ENCODE results near the gene SCN4A. TPM values are rescaled to one million over a fixed set of nuclear protein-coding genes. Genes with fewer than 3 reads are reported as not detected.

Gene SCN4A
- total RNA-seq, 4 donors from 2014 or later, result 0.80 to 1.5 (median 0.81) TPM

- intact Hi-C loops (cut with DNase I; ENCODE audit: low total_unique reads), result no loop called here
- DNase-seq (ENCODE audit: low spot score in 2 of 2), result no peak
- TF ChIP-seq POLR2A (IDR thresholded peaks at IDR 0.05) (no peak), CTCF (IDR thresholded peaks at IDR 0.05) (no peak)
- H3K4me3 ChIP-seq (ENCODE audit: low read depth, poor library complexity, severe bottlenecking), result no peak overlapping the region
- WGBS, 2 donors, result 81 to 84% methylated on average over 24 of the region's 24 CpGs
These were observed 27.8 kb downstream of the SCN4A start for GRCh38 chr17:63944736-63945499.

GRCh38 chr17:63943745-63944144 is 29.0 kb downstream of the SCN4A start:
- intact Hi-C loops (cut with DNase I; ENCODE audit: low total_unique reads), result no loop called here
- TF ChIP-seq CTCF (IDR thresholded peaks at IDR 0.05), result no peak
- no peak for TF ChIP-seq POLR2A (IDR thresholded peaks at IDR 0.05)
- H3K4me3 ChIP-seq (ENCODE audit: low read depth, poor library complexity, severe bottlenecking), result no peak overlapping the region
- DNase-seq (ENCODE audit: low spot score in 2 of 2), result no peak
- 83 to 88% methylated on average over 9 of the region's 9 CpGs for WGBS, 2 donors

- no peak overlapping the region for H3K4me3 ChIP-seq (ENCODE audit: low read depth, poor library complexity, severe bottlenecking)
- intact Hi-C loops (cut with DNase I; ENCODE audit: low total_unique reads), result no loop called here
- TF ChIP-seq POLR2A (IDR thresholded peaks at IDR 0.05) (no peak), CTCF (IDR thresholded peaks at IDR 0.05) (no peak)
- no peak for DNase-seq (ENCODE audit: low spot score in 2 of 2)
- 92 to 93% methylated on average over 17 to 21 of the region's 21 CpGs for WGBS, 2 donors
These were observed 30.3 kb downstream of the SCN4A start for GRCh38 chr17:63942309-63942985.

- 91 to 93% methylated on average over 23 of the region's 23 CpGs for WGBS, 2 donors
- intact Hi-C loops (cut with DNase I; ENCODE audit: low total_unique reads), result no loop called here
- DNase-seq (ENCODE audit: low spot score in 2 of 2), result no peak
- H3K4me3 ChIP-seq (ENCODE audit: low read depth, poor library complexity, severe bottlenecking), result no peak overlapping the region
- TF ChIP-seq POLR2A (IDR thresholded peaks at IDR 0.05) (no peak), CTCF (IDR thresholded peaks at IDR 0.05) (no peak)
These were observed 31.0 kb downstream of the SCN4A start for GRCh38 chr17:63941751-63942150.

- WGBS, 2 donors, result 96% methylated on average over 11 to 12 of the region's 12 CpGs
- intact Hi-C loops (cut with DNase I; ENCODE audit: low total_unique reads), result no loop called here
- DNase-seq (ENCODE audit: low spot score in 2 of 2), result no peak
- TF ChIP-seq POLR2A (IDR thresholded peaks at IDR 0.05) (no peak), CTCF (IDR thresholded peaks at IDR 0.05) (no peak)
- H3K4me3 ChIP-seq (ENCODE audit: low read depth, poor library complexity, severe bottlenecking), result no peak overlapping the region
These were observed 31.6 kb downstream of the SCN4A start for GRCh38 chr17:63941162-63941561.
